NB4 (cell line): ENCODE measurements around the gene GNB1L.

Source experiments
- DNase-seq: peaks from one replicate; pipeline ENCODE4 v3.0.0; 2010; ENCODE audit warnings: low read depth
- H3K4me3 ChIP-seq: one replicate; pipeline ENCODE4 v1.5.1; 2011; ENCODE audit warnings: mild to moderate bottlenecking, low read depth, low read length, moderate library complexity
- MYC ChIP-seq: IDR thresholded peaks from 2 replicates; pipeline ENCODE4 v1.6.1; 2011; ENCODE audit warnings: low read depth, low read length
- POLR2A ChIP-seq: IDR thresholded peaks from 2 replicates; pipeline ENCODE4 v1.6.1; 2011; ENCODE audit warnings: mild to moderate bottlenecking; ENCODE audit not compliant: insufficient read length; ENCODE audit errors: extremely low read depth
- TF ChIP-seq, protein P1 (sequence below): IDR thresholded peaks from 2 replicates; pipeline ENCODE4 v1.6.1; 2011; ENCODE audit warnings: low read depth, low read length
- TF ChIP-seq, protein P2 (sequence below): IDR thresholded peaks from one replicate; pipeline ENCODE4 v1.5.1; 2012; ENCODE audit warnings: low read depth, low read length

Gene GNB1L

DNA sequence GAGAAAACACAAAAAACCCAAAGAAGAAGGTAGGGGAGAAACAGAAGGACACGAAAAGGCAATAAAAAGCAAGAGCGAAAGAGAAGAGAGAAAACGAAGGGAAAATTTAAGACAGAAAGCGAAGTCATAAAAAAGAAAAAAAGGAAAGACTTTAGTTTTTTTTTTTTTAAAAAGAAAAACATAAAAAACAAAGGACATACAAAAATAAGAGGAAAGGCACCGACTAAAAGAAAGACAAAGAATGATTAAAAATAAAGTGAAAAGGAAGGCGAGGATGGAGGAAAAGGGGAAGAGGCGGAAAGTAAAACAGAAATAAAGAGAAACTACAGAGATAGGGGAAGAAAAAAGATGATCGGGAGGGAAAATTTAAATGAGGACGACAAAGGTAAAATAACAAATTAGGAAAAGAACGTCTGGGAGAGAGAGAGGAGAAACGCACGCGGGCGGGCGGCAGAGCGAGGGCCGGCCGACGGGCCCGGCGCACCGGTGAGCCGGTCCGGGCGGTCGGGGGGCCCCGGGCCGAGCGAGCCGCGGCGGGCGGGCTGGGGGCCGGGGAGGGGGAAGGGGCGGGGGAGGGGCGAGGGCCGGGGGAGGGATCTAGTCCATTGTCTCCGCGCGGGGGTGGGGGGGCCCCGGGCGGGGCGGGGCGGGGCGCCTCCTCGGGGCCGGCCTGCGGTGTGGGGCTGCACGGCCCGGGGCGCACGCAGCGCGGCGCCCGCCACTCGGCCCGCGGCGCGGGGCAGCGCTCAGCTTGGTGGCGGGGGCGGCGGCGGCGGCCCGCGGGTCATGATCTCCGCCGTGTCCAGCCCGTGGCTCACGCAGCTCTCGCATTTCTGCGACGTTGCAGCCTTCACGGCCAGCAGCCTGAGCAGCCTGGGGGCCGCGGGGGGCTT lies 94.4 kb downstream of the GNB1L start, which contains the start of gene TBX1:
TBX1 (plus strand) TSS at position 721 of the 893 bp plus-strand sequence; CDS start at position 787, 66 bp downstream.
- peak; percentile 44 for DNase-seq
- peak within 1 kb of the TSS; percentile 76 for H3K4me3 ChIP-seq
- TF ChIP-seq, protein P1, sequence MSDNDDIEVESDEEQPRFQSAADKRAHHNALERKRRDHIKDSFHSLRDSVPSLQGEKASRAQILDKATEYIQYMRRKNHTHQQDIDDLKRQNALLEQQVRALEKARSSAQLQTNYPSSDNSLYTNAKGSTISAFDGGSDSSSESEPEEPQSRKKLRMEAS, result no peak
- TF ChIP-seq, protein P2, sequence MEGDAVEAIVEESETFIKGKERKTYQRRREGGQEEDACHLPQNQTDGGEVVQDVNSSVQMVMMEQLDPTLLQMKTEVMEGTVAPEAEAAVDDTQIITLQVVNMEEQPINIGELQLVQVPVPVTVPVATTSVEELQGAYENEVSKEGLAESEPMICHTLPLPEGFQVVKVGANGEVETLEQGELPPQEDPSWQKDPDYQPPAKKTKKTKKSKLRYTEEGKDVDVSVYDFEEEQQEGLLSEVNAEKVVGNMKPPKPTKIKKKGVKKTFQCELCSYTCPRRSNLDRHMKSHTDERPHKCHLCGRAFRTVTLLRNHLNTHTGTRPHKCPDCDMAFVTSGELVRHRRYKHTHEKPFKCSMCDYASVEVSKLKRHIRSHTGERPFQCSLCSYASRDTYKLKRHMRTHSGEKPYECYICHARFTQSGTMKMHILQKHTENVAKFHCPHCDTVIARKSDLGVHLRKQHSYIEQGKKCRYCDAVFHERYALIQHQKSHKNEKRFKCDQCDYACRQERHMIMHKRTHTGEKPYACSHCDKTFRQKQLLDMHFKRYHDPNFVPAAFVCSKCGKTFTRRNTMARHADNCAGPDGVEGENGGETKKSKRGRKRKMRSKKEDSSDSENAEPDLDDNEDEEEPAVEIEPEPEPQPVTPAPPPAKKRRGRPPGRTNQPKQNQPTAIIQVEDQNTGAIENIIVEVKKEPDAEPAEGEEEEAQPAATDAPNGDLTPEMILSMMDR, result no peak
- TF ChIP-seq MYC (no peak), POLR2A (peak; percentile 18)

DNA sequence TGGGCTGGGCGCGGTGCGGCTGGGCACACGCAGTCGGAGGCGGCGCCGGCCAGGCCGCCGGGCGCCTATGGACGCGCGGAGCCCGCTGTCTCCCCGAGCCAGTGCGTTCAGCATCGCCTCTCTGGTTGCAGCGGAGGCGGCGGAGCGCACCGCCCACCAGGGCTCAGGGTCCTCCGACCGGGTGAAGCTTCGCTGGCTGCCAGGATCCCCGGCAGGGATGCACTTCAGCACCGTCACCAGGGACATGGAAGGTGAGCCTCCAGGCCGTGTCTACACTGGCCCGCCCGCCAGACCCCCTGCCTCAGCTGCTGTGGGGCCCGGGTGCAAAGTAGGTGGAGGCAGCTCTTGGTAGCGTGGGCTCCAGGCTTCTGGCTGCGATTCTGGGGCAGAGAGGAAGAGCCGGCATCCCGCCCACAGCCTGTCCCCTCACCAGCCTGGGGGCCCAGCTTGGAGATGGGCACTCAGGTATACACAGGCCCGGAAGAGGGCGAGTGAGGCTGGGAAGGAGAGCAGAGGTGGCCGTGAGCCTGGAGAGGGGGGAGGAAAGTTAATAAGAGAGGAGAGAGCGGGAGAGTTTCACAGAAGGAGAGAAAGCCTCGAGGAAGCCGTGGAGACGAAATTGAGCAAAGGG lies 95.1 kb downstream of the GNB1L start:
- TF ChIP-seq, protein P1, result no peak
- no peak overlapping the region for H3K4me3 ChIP-seq
- DNase-seq, result no peak

DNA sequence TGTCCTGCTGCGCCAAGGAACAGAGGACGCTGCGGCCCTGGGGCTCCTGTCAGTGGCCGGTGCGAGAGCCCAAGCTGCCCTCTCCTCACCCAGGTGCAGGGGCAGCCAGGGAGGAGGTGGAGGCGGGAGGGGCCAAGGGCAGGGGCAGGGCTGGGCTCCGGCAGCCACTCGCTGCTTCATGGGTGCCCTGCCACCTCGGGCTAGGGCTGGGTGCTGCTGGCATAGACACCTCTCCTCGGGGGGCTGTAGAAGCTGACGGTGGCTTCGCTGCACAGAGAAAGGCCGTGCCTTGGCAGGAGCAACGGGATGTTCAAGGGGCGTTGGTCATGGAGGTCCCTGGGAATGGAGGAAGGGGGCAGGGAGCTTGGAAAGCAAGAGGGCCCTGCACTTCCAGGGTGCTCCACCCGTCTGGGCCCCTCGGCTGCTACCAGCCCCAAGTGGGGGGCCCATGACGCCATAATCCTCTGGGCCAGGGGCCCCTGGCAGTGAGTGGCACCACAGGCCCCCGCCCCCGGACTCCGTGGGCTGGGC lies 95.7 kb downstream of the GNB1L start:
- TF ChIP-seq MYC, result no peak
- TF ChIP-seq, protein P2, result no peak
- TF ChIP-seq, protein P1, result no peak
- no peak for TF ChIP-seq POLR2A
- no peak overlapping the region for H3K4me3 ChIP-seq
- no peak for DNase-seq

DNA sequence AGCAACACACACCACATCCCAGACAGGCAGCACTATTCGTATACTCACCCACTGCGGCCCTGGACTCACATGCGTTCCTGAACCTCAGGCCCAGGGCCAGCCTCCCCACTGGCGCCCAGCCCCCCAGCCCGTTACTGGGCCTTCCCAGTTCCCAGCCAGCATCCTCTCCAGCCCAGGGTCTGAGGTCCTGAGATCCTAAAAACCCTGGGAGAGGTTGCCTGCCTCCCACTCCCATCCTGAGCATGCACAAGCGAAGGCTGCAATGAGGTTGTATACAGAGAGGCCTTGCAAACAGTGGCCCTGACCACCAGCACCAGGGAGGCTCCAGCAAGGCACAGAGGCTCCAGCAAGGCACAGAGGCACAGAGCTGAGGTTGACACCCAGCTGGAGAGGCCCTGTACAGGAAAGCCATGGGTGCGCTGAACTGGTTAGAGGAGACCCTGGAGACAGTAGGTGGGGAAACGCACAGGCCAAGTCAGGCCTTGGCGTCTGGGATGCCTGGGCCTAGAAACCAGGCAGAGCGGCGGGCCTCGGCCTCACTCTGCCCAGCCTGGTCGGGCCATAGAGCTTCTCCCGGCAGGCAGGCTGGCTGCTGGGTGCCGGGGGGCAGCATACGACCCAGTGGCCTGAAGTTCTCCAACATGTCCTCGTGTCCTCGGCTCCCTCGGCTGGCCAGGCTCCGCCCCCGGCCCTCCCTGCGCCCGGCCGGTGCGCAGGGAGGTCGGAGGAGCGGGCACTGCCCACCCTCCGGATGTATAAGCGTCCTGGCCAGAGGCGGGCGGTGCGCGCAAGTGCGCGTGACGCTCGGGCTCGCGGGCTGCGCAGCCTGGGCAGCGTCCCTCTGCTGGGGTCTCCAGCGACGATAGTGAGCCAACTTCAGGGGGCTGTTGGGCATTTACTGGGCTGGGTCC lies 96.4 kb downstream of the GNB1L start:
- TF ChIP-seq, protein P2, result no peak
- TF ChIP-seq, protein P1, result no peak
- TF ChIP-seq POLR2A (no peak), MYC (no peak)
- no peak for DNase-seq
- no peak overlapping the region for H3K4me3 ChIP-seq

DNA sequence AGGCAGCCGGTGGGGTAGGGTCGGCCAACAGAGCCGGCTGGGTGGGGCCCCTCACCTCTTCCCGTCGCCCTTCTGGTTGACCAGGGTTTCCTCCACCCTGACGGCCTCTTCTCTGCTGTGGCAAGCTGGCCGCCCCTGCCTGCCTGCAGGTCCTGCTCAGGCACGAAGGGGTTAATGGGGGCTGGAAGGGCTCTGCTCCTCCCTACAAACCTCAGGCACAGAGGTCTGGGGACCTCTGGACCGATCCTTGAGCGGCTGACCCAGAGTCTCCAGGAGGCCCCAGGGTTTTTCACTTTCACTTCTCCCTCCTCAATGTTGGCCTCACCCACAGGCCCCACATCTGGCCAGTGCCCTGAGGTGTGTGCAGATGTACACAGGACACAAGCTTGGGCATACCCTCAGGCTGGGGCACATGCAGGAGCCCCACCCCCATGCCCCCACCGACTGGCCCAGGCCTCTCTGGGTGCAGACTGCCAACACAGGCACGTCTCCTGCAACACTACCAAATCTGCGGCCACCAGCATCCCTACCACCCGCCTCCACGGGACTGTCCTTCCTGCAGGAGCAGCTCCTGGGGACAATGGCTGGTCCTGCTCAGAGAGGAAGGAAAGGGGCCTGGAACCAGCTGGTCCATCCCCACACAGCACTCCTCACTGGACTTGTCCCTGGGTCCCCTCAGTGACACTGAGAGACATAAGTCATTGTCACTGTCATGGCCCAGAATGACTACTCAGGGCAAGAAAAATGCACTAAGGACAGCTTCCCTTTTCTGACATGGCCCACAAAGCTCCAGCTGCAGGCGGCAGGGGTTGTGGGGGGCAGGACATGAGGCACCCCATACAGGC lies 97.3 kb downstream of the GNB1L start:
- DNase-seq, result peak; percentile 45
- H3K4me3 ChIP-seq, result no peak overlapping the region

More for the DNA sequence above, 97.3 kb downstream of the GNB1L start:
- TF ChIP-seq, protein P1, result 0 out of 2 replicates have a peak, but pooled peaks have one; percentile 10
- TF ChIP-seq POLR2A, result no peak
